Mesenchymal stem cell (in vitro differentiated cells and primary cell): Measurements from ENCODE around the gene TRAPPC10.

Source experiments
- DNase-seq: peaks from one replicate; pipeline ENCODE4 v3.0.0-alpha.2; 2013
- H2AFZ ChIP-seq: one replicate; pipeline ENCODE4 v1.6.1; 2013; ENCODE audit warnings: low read depth, mild to moderate bottlenecking, control low read depth, inconsistent platforms, low read length, moderate library complexity
- H2AK5ac ChIP-seq: 2 replicates; pipeline ENCODE4 v1.6.1; 2013; ENCODE audit warnings: low read length, moderate library complexity, mild to moderate bottlenecking, inconsistent platforms; ENCODE audit not compliant: severe bottlenecking
- H2BK120ac ChIP-seq: one replicate; pipeline ENCODE4 v1.6.1; 2013; ENCODE audit warnings: low read depth, mild to moderate bottlenecking, inconsistent platforms, low read length, moderate library complexity
- H2BK12ac ChIP-seq, 2 experiments: one replicate each; pipeline ENCODE4 v1.6.1; 2013; ENCODE audit warnings: inconsistent platforms in 2 of 2, low read length in 2 of 2, mild to moderate bottlenecking in 2 of 2, moderate library complexity in 2 of 2, control low read depth in 1 of 2
- H2BK15ac ChIP-seq: one replicate; pipeline ENCODE4 v1.6.1; 2013; ENCODE audit warnings: mild to moderate bottlenecking, low read depth, inconsistent platforms; ENCODE audit not compliant: poor library complexity, severe bottlenecking
- H2BK5ac ChIP-seq: 2 replicates; pipeline ENCODE4 v1.6.1; 2013; ENCODE audit warnings: low read depth, mild to moderate bottlenecking, low read length, control low read depth, inconsistent platforms; ENCODE audit not compliant: poor library complexity, severe bottlenecking
- H3K14ac ChIP-seq, 2 experiments: one replicate each; pipeline ENCODE4 v1.6.1; 2013; ENCODE audit warnings: inconsistent platforms in 2 of 2, low read length in 2 of 2, control low read depth in 1 of 2, mild to moderate bottlenecking in 1 of 2, moderate library complexity in 1 of 2
- H3K18ac ChIP-seq, 2 experiments: one replicate each; pipeline ENCODE4 v1.6.1; 2013; ENCODE audit warnings: inconsistent platforms in 2 of 2, low read length in 2 of 2, control low read depth in 1 of 2, low read depth in 1 of 2, mild to moderate bottlenecking in 1 of 2
- H3K23ac ChIP-seq, 2 experiments: one replicate each; pipeline ENCODE4 v1.6.1; 2013; ENCODE audit warnings: inconsistent platforms in 2 of 2, low read length in 2 of 2, mild to moderate bottlenecking in 2 of 2, moderate library complexity in 2 of 2, control low read depth in 1 of 2
- H3K27ac ChIP-seq: 2 replicates; pipeline ENCODE4 v1.5.1; 2013; ENCODE audit warnings: mild to moderate bottlenecking, moderate library complexity, low read length, control low read depth, inconsistent platforms; ENCODE audit not compliant: poor library complexity, severe bottlenecking
- H3K27me3 ChIP-seq, 2 experiments: 2 replicates each; pipeline versions ENCODE4 v1.6.1 to v1.7.0; 2013; ENCODE audit warnings: low read length in 2 of 2, mild to moderate bottlenecking in 2 of 2, moderate library complexity in 2 of 2, control low read depth in 1 of 2, inconsistent platforms in 1 of 2; ENCODE audit not compliant: control insufficient read depth in 1 of 2, insufficient read depth in 1 of 2
- H3K36me3 ChIP-seq, 2 experiments: 2 replicates each; pipeline versions ENCODE4 v1.6.1 to v1.7.0; 2013; ENCODE audit warnings: low read length in 2 of 2, control low read depth in 1 of 2, inconsistent platforms in 1 of 2, low read depth in 1 of 2, mild to moderate bottlenecking in 1 of 2; ENCODE audit not compliant: insufficient read depth in 2 of 2, control insufficient read depth in 1 of 2
- H3K4ac ChIP-seq, 2 experiments: one replicate each; pipeline ENCODE4 v1.6.1; 2013; ENCODE audit warnings: inconsistent platforms in 2 of 2, low read length in 2 of 2, mild to moderate bottlenecking in 2 of 2, moderate library complexity in 2 of 2, control low read depth in 1 of 2, low read depth in 1 of 2
- H3K4me1 ChIP-seq: 2 replicates; pipeline ENCODE4 v1.6.1; 2013; ENCODE audit warnings: low read depth, low read length, control low read depth; ENCODE audit not compliant: control insufficient read depth, insufficient read depth
- H3K4me2 ChIP-seq: 2 replicates; pipeline ENCODE4 v1.6.1; 2013; ENCODE audit warnings: low read length, mild to moderate bottlenecking, inconsistent platforms; ENCODE audit not compliant: poor library complexity, severe bottlenecking
- H3K4me3 ChIP-seq, 2 experiments: 2 replicates each; pipeline versions ENCODE4 v1.5.1 to v1.7.0; 2013; ENCODE audit warnings: low read length in 2 of 2, mild to moderate bottlenecking in 2 of 2, control low read depth in 1 of 2, low read depth in 1 of 2; ENCODE audit not compliant: insufficient read depth in 1 of 2
- H3K79me1 ChIP-seq: replicated peaks from 2 replicates; pipeline ENCODE4 v1.6.1; 2013; ENCODE audit warnings: mild to moderate bottlenecking, control low read depth, low read length, inconsistent platforms; ENCODE audit not compliant: poor library complexity, severe bottlenecking
- H3K9ac ChIP-seq: 2 replicates; pipeline ENCODE4 v1.7.0; 2013; ENCODE audit warnings: mild to moderate bottlenecking, low read length, moderate library complexity
- H3K9me3 ChIP-seq: 2 replicates; pipeline ENCODE4 v1.7.0; 2013; ENCODE audit warnings: mild to moderate bottlenecking, low read length; ENCODE audit not compliant: control insufficient read depth
- H4K8ac ChIP-seq: one replicate; pipeline ENCODE4 v1.6.1; 2013; ENCODE audit warnings: inconsistent platforms, mild to moderate bottlenecking, low read length, moderate library complexity
- H4K91ac ChIP-seq: one replicate; pipeline ENCODE4 v1.6.1; 2013; ENCODE audit warnings: mild to moderate bottlenecking, low read length, inconsistent platforms
- WGBS: methylation state at CpG from one replicate; pipeline ENCODE4 v1.1.7; 2013; ENCODE audit warnings: mixed read lengths; 5-methylcytosine and 5-hydroxymethylcytosine counted together

TRAPPC10 gene

DNA sequence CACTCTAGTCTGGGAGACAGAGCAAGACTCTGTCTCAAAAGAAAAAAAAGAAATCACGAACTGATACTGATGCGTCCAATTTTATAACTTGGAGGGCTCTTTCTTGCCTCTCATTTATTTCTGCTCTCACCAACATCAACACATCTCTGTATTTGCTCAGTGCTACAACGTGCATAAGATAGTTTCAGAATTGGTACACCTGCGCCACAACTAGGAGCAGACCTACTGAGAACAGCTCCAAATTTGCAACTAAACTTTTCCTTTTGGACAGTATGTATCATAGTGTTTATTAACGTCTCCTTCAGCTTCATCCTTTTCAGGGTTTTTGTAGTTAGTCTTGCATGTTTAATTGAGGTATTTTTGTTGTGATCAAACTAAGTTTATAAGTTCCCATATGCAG is 27.7 kb downstream of the TRAPPC10 start:
- Histone ChIP-seq H3K4me1 (peaks cover 2% of the 10 kb centered on the region), H3K9ac (no peak overlapping the region), H3K27me3 (no peaks in the 10 kb centered on the region), H3K36me3 (peaks cover 37 to 58% of the 10 kb centered on the region in 2 experiments), H2BK15ac (no peak overlapping the region), H3K4me3 (no peak overlapping the region), H2AK5ac (no peak overlapping the region), H3K4me2 (no peak overlapping the region), H2AFZ (no peak overlapping the region), H3K14ac (no peak overlapping the region), H3K27ac (no peak overlapping the region), H2BK12ac (no peak overlapping the region), H2BK120ac (no peak overlapping the region), H3K79me1 (peaks cover 41% of the 10 kb centered on the region), H3K4ac (no peak overlapping the region), H2BK5ac (no peak overlapping the region), H4K8ac (no peak overlapping the region), H3K18ac (no peak overlapping the region), H4K91ac (no peak overlapping the region), H3K23ac (no peak overlapping the region), H3K9me3 (no peaks in the 10 kb centered on the region)
- no peak for DNase-seq
- 93% methylated on average over 4 of the region's 5 CpGs for WGBS

DNA sequence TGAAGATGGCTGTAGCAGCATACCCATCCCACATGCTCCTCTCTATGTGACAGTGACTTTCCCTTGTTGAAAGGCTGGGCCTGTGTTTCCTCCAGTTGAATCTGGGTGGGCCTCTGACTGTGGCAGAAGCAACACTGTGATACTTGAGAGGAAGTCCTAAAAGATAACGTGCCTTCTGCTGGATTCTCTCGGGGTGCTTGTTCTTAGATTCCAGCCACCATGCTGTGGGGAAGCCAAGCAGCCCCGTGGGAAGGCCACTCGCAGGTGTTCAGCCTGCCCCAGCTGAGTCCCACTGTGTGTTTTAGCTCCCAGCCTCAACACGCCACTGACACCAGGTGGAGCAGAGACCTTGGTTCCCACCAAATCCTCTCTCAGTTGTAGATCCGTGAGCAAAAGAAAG is 31.5 kb downstream of the TRAPPC10 start:
- 83% methylated on average over 6 of the region's 6 CpGs for WGBS
- no peak overlapping the region for H2BK15ac ChIP-seq
- no peak overlapping the region for H3K23ac ChIP-seq
- peak overlapping the region; percentile 18 for H4K91ac ChIP-seq
- no peak overlapping the region for H3K14ac ChIP-seq
- H3K79me1 ChIP-seq, result peaks cover 29% of the 10 kb centered on the region
- H2BK120ac ChIP-seq, result no peak overlapping the region
- peak overlapping the region; percentile 23 for H2AK5ac ChIP-seq
- H2BK5ac ChIP-seq, result no peak overlapping the region
- H3K36me3 ChIP-seq, result peaks cover 26 to 33% of the 10 kb centered on the region in 2 experiments
- no peak overlapping the region for H4K8ac ChIP-seq
- H3K9me3 ChIP-seq, result no peaks in the 10 kb centered on the region
- no peaks in the 10 kb centered on the region for H3K27me3 ChIP-seq
- H3K27ac ChIP-seq, result no peak overlapping the region
- H3K18ac ChIP-seq, result no peak overlapping the region
- H3K4me1 ChIP-seq, result peaks cover 2% of the 10 kb centered on the region
- H2AFZ ChIP-seq, result no peak overlapping the region
- H2BK12ac ChIP-seq, result peak overlapping the region in 1 of 2 experiments; percentile 5
- H3K4ac ChIP-seq, result no peak overlapping the region
- H3K4me3 ChIP-seq, result no peak overlapping the region
- DNase-seq, result no peak
- H3K4me2 ChIP-seq, result no peak overlapping the region
- H3K9ac ChIP-seq, result no peak overlapping the region

DNA sequence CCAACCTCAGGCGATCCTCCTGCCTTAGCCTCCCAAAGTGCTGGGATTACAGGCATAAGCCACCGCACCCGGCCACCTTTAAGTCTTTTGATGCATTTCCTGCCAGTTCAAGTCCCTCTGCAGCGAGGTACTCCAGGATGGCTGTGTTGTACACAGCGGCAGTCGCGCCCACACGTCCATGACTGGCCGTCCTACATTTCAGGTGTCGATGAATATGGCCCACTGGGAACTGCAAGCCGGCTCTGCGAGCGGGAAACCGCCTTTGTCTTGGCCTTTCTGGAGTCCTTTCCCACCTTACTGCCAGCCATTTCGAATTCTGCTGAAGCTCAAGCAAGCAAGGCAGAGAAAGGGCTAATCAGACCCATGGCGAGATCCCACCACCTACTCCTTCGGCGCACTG is 34.6 kb downstream of the TRAPPC10 start:
- no peak overlapping the region for H2AK5ac ChIP-seq
- no peak overlapping the region for H4K8ac ChIP-seq
- no peaks in the 10 kb centered on the region for H3K27me3 ChIP-seq
- H3K4me2 ChIP-seq, result no peak overlapping the region
- no peak overlapping the region for H3K18ac ChIP-seq
- H3K9ac ChIP-seq, result no peak overlapping the region
- no peak overlapping the region for H2AFZ ChIP-seq
- no peak for DNase-seq
- peaks cover 12 to 20% of the 10 kb centered on the region in 2 experiments for H3K36me3 ChIP-seq
- H2BK12ac ChIP-seq, result no peak overlapping the region
- no peak overlapping the region for H2BK120ac ChIP-seq
- H2BK5ac ChIP-seq, result no peak overlapping the region
- H4K91ac ChIP-seq, result no peak overlapping the region
- peaks cover 20% of the 10 kb centered on the region for H3K4me1 ChIP-seq
- H2BK15ac ChIP-seq, result no peak overlapping the region
- H3K4me3 ChIP-seq, result no peak overlapping the region
- H3K27ac ChIP-seq, result no peak overlapping the region
- 98% methylated on average over 18 of the region's 18 CpGs for WGBS
- no peak overlapping the region for H3K4ac ChIP-seq
- H3K14ac ChIP-seq, result no peak overlapping the region
- H3K23ac ChIP-seq, result no peak overlapping the region
- no peaks in the 10 kb centered on the region for H3K9me3 ChIP-seq
- peaks cover 24% of the 10 kb centered on the region for H3K79me1 ChIP-seq

DNA sequence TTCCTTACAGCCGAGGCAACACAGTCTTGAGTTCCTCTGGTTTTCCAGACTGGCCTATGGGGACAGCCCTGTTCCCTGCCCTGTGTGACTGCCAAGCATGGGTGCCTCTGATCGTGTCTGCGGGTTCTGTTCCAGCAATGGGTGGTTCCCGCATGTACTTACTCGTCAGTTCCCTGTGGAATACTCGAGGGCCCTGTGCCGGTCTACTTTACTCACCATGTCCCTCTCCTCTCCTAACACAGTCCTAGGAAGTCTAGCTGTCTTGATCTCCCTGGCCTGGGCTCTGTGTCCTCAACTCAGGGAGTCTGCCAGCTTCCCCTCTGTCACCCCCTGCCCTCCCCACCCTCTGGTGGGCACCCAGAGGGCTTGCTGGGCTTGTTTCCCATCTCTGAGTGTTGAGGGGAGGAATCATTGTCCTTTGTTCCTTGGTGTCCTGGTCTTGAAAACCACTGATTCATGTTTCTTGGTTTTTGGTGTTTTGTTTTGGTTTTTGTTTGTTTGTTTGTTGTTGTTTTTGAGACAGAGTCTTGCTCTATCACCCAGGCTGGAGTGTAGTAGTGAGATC is 36.0 kb downstream of the TRAPPC10 start:
- Histone ChIP-seq H3K4ac (no peak overlapping the region), H3K27me3 (no peaks in the 10 kb centered on the region), H3K14ac (no peak overlapping the region), H3K18ac (no peak overlapping the region), H3K27ac (no peak overlapping the region), H2BK12ac (no peak overlapping the region), H2AK5ac (peak overlapping the region; percentile 55), H3K36me3 (peaks cover 22 to 24% of the 10 kb centered on the region in 2 experiments), H4K91ac (no peak overlapping the region), H3K4me2 (no peak overlapping the region), H2BK5ac (no peak overlapping the region), H2AFZ (no peak overlapping the region), H2BK120ac (no peak overlapping the region), H2BK15ac (no peak overlapping the region), H3K79me1 (peaks cover 26% of the 10 kb centered on the region), H3K23ac (no peak overlapping the region), H3K9ac (no peak overlapping the region), H3K4me3 (no peak overlapping the region), H4K8ac (no peak overlapping the region), H3K9me3 (no peaks in the 10 kb centered on the region), H3K4me1 (peaks cover 28% of the 10 kb centered on the region)
- 95% methylated on average over 7 of the region's 7 CpGs for WGBS
- no peak for DNase-seq
